NCI-H146 treated with DMSO at 0.1 percent for 48 hours (cell line): ENCODE data around the gene DMKN.
A peak's percentile ranks its signal among the peaks of the same experiment; 100 is the strongest.

Source experiments
- DNase-seq: peaks from one replicate; lab custom pipeline; 2025; ENCODE audit not compliant: unreplicated experiment; lab: John Stamatoyannopoulos, UW

The DMKN gene

GRCh38 chr19:35513628-35514281 is at the start of gene DMKN:
Gene DMKN (minus strand): TSS chr19:35513649. CDS start chr19:35513475, 174 bp downstream.
- no peak for DNase-seq

- DNase-seq = no peak
Measured at GRCh38 chr19:35562776-35563175, 49.3 kb upstream of the DMKN start.

- DNase-seq = no peak
Measured at GRCh38 chr19:35562336-35562735, 48.9 kb upstream of the DMKN start.

- no peak for DNase-seq
Measured at GRCh38 chr19:35561436-35561835, 48.0 kb upstream of the DMKN start.

- DNase-seq = no peak
Measured at GRCh38 chr19:35560677-35561076, 47.2 kb upstream of the DMKN start.

GRCh38 chr19:35560271-35560670 is 46.8 kb upstream of the DMKN start:
- DNase-seq = no peak

GRCh38 chr19:35559781-35560180 is 46.3 kb upstream of the DMKN start:
- DNase-seq = no peak

GRCh38 chr19:35559281-35559659 is 45.8 kb upstream of the DMKN start:
- no peak for DNase-seq

- DNase-seq = no peak
Measured at GRCh38 chr19:35558400-35559280, 45.2 kb upstream of the DMKN start.

GRCh38 chr19:35557539-35558399 is 44.3 kb upstream of the DMKN start:
- DNase-seq = peak; percentile 74

- DNase-seq = no peak
Measured at GRCh38 chr19:35556846-35557538, 43.5 kb upstream of the DMKN start.

GRCh38 chr19:35556025-35556590 is 42.7 kb upstream of the DMKN start:
- no peak for DNase-seq

- peak; percentile 59 for DNase-seq
Measured at GRCh38 chr19:35555301-35556005, 42.0 kb upstream of the DMKN start.

- no peak for DNase-seq
Measured at GRCh38 chr19:35554076-35554475, 40.6 kb upstream of the DMKN start.

- no peak for DNase-seq
Measured at GRCh38 chr19:35553385-35554000, 40.0 kb upstream of the DMKN start.

- no peak for DNase-seq
Measured at GRCh38 chr19:35552534-35553384, 39.3 kb upstream of the DMKN start.

- no peak for DNase-seq
Measured at GRCh38 chr19:35551091-35551810, 37.8 kb upstream of the DMKN start.
